NT2/D1 (cell line): ENCODE data around the gene AGPS.

Experiments used
- YY1 ChIP-seq: IDR thresholded peaks from 2 replicates; pipeline ENCODE4 v1.6.1; 2011; ENCODE audit not compliant: insufficient read length, insufficient read depth
- ZNF274 ChIP-seq: IDR thresholded peaks from 2 replicates; pipeline ENCODE4 v1.6.1; 2011; ENCODE audit warnings: mild to moderate bottlenecking, low read depth, low read length

DNA sequence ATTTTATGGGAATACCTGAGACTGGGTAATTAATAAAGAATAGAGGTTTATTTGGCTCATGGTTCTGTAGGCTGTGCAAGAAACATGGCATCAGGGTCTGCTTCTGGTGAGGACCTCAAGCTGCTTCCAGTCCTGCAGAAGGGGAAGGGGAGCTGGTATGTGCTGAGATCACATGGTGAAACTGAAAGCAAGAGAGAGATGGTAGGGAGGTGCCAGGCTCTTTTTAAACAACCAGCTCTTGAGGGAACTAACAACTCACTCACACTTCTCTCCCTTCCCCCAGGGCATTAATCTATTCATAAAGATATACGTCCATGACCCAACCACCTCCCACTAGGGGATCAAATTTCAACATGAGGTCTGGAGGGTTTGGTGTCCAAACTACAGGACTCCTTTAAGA, 40.1 kb downstream of the AGPS start:
- no peak for TF ChIP-seq ZNF274
- TF ChIP-seq YY1: no peak
